ENCODE results near the gene NFIA.

Gene NFIA

DNA sequence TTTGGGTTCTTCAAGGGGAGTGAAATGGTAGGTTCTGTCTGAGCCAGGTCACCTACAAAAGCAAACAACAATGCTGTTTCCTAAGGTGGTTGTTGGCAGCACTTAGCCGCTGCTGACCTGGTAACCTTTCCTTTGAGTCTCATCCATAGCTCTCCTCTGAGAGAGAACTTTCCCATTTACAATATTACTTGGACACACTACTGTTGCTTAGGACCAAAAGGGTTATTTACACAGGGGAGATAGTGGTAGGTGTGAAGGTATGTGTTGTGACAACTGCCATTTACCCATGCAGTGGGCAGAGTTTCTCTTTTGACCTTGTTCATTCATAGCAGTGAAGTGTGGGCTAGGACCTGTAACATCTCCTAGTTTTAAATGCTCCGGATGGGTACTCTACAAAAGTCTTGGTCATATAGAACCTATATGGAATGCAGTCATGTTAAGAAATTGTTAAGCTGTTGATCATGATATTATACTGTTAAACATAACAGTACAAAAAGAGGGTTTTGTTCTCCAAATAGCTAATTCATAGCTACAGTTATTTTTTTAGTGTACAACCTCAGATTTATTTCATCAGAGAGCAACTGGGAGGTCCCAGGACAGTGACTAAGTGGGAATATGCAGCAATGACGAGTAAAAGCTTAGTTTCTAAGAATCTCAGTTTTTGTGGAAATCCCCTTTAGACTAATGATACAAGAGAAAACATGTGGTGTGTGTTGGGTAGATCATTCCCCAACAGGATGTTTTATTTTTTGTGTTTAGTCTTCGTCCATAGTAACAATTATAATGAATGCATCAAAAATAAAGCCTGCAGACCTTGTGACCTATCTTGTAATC, 219.7 kb downstream of the NFIA start:
- no peak for DNase-seq

DNA sequence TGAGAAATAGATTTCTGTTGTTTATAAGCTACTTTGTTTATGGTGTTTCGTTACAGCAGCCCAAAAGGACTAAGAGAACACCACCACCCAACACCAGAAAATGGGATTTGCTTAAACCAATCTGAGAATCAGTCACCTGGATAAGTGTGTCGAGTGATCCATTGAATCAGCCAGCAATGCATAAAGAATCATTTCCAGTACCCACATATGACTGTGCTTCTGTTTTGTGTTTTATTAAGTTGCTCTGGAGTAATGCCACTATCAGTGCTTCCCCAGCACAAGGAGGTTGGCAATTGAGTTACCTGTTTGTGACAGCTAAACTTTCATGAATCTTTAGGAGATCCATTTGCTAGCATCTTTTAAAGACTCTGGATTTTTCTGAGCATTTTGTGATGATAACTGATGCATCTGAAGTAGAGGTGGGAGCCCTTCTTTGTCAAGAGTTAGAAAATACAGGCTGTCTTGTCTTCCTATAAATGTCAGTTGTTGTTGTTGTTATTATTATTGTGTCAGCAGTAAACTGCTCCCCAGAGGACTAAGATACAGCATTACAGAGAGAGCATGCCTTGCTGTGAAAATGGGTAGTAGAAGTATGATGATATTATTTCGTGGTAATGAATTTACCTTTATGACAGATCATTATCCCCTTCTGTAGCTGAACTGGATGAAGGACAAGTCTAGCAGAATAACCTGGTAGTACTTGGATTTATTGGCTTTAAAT, 225.2 kb downstream of the NFIA start:
- no peak for DNase-seq

DNA sequence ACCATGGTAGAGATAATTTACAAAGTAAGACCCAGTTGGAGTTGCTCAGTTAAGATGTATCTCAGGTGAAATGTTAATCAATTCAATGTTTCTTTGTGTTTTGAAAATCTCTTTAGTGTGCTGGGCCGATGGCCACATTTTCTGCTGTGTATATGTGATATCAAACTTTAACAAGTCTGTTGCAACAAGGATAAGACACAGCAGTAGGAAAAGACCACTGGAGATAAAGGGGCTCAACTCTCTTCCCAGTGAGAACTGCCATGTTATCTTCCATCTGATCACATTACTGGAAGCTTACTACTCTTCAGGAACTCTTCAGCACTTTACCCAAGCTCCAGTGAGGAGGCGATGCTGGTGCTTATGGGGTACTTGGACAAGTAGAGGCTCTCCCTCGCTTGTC, 227.7 kb downstream of the NFIA start:
- DNase-seq = no peak

DNA sequence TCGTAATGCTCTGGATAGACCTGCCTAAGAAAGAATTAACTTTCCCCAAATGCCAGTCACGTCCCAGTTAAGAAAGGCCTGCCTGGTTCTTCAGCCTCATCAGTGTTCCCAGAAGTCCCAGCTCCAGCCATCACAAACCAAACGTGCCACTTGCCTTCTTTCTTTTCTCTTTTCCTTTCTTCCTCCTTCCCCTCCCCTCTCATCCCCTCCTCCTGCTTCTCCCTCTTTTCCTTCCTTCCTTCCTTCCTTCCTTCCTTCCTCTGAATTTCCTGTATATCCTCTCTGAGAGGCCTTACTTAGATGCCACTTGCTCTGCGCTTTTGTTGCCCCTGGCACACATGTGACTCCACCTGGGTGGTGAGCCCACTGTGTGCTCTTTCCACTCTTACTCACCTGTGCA, 228.2 kb downstream of the NFIA start:
- no peak for DNase-seq

DNA sequence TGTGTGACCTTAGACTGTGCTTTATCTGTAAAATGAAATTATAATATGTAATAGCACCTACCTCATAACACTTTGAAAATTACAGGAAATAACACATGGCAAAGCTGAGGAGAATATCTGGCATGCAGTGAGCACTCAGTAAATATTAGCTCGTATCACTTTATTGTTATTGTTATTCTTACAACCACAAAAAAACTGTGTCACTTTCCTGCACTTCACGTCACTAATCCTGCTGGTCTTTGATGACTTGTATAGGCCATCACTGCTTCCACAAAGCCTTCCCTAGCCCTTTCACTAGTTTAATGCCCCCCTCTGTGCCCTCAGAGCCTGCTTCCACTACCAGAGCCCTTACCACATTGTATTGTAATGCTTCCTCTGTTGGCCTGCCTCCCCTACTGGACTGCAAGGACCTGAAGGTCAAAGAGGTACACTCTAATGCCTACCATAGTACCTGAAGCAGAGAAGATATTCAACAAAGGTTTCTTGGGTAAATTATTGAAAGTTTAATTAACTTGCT, 231.6 kb downstream of the NFIA start:
- DNase-seq = no peak

DNA sequence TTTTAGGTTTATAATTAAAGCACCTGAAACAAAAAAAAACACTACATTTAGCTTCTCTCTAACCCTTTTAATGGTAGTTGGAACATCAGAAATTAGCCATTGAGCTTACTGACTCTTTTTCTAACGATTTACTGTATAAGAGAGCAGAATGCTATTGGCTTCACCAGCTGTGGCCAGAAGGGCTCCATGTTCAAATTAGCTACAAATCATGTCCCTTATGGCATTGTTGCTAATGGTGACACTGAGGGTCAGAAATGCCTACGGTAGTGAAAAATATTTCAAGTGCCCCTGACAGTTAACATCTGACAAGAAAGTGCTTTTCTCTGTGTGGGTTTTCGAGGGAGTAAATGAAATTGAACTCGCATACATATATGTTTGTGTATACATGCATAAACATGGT, 232.7 kb downstream of the NFIA start:
- no peak for DNase-seq

DNA sequence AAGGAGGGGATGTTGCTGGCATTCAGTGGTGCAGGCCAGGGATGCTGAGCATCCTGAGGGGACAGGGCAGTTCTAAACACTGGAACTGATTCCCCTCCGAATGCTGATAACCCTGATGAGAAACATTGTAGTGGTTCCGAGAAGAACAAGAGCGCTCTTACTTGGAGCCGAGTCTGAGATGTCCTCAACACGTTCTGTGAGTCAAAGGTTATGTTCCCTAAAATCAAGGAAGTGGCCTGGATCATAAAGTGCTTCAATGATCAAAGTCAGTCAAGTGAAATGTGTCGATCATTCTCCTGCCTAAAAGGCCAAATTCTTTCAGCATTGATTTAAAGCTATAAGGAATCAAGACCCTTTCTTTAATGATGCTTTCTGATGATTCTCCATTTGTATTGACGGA, 234.1 kb downstream of the NFIA start:
- no peak for DNase-seq

DNA sequence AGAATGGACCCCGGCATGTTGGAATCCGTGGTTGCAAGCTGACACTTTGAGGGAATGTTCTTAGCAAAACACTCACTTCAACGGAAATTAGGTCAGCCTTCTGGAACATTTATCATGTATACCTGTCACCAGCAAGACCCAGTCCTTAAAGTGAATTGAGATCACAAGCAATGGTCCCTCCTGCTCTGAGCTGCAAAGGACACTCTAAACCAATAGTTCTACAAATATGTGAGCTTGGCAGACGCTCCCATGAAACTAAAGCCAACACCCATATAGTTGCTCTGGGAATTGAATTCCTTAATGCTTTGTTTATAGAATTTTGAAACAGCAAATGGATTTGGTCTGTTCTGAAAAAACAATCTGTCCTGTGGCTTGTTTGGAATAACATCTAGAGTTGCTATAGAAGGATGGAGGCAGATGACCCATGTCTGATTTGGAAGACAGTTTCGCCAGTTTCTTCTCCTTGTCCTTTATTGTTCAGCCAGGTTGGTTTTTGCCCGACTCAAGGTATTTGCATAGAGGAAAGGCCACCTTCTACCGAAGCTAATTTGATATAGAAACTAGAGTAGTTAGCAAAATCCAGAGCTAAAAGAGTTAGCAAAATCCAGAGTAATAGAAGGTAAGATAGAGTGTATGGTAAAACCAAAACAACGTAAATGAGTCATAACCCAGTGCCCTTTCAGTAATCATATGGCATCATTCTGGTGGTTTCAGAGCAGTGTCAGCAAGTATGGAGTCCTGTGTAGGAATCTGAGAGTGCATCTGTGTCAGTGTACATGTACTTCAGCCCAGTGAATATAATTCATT, 236.2 kb downstream of the NFIA start:
- peak; percentile 32 for DNase-seq

DNA sequence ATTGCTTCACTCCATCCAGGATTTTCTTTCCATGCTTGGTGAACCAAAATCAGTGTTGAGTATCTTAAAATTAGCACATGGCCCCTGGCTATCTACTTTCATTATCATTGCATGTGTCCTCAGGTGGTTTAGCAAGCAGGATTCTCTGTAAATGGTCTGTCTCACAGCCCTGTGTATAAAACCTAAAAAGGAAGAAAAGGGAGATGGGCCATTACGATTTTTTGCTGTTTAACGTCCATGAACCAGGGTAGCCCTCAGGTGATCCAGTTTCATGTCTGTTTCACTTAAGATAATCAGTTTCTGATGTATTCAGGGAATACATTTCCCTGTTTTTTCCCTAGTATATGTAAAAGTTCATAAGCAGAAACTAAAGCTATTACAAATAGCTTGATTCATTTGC, 238.2 kb downstream of the NFIA start:
- no peak for DNase-seq

DNA sequence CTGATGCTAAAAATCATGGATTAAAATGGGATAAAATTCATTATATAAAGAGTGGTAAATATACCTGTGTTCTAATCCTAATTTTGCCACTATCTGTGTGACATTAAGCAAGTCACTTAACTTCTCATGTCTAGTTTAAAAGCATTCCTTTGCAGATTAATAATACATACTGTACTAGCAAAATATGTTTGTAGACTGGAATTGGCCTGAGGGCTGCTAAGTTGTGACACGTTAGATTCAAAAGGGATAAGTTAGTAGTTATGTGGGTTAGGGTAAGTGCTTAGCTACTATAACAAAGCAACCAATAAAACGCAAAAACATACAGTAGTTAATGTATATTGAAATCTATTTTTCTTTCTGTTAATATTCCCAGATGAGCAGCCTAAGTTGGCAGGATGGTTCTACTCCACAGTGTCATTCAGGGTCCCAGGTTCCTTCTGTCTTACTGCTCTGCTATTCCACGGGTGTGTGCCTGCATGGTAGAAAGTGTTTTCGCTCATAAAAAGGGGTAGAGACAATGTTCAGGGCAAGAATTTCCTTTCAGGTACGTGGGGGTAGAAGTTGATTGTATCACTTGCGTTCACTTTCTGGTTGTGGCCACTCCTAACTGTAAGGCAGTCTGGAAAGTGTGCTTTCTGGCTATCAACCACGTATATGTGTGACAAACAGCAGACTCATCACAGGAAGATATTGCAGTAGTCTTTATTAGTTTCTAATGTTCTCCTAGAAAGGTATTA, 239.8 kb downstream of the NFIA start:
- DNase-seq = no peak

DNA sequence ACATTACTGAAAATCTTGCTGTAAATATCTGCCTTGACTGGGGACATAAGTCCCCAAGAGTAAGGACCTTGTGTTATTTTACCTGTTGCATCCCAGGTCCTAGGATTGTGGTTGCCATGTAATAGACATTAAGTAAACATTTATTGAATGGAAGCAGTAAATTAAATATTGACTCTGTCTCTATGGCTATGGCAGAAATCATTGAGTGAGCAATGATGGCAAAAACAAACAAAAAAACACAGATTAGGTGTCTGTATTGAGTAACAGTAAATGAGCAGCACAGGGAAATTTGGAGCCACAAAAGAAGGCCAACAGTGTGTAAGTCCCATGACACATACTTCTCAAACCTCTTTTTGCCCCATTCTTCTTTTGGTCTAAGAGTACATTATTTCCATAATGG, 240.4 kb downstream of the NFIA start:
- DNase-seq = no peak

DNA sequence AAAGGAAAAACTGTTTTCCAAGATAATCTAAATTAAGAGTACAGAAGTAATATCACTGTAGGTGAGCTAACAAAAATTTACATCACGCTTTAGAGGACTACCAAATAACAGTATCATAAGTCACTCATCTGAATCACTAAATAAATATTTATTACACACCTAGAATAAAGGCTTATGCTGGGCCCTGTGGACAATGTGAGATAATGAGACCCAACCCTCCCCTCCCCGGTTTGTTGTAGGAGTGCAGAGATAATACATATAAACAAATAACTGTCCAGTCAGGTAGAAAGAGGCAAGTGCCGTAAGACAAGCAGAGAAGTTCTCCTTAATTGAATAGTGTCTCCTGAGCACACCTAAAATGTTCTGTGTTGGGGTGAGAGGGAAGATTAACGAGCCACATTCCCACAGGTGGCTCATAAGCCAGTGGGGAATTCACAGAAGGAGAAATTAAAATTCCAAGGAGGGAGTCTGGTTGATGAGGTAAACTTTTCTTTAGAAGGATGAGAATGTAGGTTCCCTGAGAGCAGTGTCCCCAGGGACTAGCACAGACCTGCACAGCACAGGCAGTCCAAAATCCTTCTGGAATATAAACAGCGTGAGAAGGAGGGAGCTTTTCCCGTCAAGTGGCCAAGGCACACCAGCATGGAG, 241.4 kb downstream of the NFIA start:
- no peak for DNase-seq

DNA sequence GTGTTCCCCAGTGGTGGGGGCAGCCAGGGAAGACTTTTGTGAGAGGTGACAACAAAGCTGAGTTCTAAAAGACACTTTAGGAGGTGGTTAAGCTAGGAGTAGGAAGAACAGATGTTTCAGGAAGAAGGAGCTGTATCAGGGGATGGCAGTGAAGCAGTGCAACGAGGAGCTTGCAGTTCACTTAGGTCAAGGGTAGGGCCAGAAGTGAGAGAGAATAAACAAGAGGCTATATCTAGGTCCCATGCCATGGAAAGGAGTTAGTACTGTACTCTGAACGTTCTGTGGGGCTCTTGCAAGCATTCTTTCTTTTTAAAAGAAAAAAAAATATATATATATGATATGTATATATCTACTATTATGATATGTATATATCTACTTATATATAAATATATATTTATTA, 244.4 kb downstream of the NFIA start:
- no peak for DNase-seq

DNA sequence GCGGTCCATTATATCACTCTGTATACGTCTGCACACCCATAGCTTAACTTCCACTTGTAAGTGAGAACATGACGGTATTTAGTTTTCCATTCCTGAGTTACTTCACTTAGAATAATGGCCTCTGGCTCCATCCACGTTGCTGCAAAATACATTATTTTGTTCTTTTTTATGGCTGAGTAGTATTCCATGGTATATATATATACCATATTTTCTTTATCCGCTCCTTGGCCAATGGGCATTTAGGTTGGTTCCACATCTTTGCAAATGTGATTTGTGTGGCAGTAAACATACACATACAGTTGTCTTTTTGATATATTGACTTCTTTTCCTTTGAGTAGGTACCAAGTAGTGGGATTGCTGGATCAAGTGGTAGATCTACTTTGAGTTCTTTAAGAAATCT, 245.1 kb downstream of the NFIA start:
- no peak for DNase-seq

DNA sequence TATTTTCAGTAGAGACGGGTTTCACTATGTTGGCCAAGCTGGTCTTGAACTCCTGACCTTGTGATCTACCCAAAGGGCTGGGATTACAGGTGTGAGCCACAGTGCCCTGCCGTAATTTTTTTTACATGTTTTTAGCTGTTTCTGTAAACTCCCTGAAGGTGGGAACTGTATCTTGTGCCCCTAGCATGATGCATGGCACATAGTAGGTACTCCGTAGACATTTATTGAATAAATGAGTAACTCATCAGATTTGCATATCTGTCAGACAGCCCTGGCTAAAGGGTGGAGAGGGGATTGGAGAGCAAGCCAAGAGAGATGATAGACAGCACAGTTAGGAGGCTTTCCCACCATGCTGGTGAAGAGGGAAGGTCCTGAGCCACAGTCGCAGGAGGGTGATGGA, 247.2 kb downstream of the NFIA start:
- DNase-seq = no peak

DNA sequence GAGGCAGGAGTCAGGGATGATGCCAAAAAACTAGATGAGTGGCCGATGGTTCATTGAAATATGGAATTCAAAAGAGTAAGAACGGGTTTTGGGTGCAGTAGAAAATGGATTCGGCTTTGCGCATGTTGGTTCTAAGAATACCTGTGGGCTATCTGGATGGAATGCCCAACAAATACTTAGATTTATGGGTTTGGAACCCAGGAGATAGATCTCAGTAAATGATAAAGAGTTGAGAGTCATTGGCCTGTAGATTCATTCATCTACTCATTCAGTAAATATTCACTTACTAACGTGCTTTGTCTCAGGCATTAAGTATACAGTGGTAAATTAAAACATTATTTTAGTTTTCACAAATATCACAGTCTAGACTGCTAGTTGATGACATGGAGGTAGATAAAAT, 247.7 kb downstream of the NFIA start:
- no peak for DNase-seq

DNA sequence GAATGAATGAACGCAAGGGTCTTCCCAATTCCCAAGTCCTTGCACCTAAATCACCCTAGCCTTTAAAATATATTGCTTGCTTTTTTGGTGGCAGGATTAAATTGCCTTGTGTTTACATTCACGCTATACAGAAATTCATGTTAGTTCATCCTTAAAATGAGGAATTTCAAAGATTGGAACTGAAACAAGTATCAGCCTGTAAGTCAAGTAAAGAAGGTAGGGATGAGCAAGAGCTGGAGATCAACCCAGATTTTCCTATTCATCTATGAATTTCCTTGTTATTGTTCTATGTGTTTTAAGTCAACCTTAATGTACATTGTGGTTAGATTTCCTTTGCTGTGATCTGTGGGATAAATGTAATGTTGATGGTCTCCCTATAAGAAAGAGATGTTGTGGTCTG, 248.2 kb downstream of the NFIA start:
- DNase-seq = no peak

DNA sequence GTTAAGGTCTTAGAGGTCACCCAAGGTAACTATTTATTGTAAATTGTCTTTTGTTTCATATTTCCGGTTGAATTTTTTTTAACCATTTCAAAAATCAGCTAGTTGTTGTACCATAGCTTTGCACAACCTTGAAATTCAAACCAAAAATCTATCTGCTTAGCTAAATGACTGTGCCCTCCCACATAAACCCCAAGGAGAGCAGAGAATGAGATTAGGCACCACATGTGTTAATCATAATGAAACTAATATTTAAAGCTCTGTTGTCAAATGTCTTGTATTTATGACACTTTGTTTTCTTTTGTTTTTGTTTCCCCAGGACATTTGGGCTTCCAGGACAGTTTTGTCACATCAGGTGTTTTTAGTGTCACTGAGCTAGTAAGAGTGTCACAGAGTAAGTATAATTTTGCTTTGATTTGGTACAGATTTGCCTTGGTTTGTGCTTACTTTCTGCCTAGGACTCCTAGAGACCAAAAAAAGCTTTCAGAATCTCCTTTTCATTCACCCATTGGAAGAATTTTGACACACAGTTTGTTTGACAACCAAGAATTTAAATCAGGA, 249.9 kb downstream of the NFIA start:
- DNase-seq = no peak

DNA sequence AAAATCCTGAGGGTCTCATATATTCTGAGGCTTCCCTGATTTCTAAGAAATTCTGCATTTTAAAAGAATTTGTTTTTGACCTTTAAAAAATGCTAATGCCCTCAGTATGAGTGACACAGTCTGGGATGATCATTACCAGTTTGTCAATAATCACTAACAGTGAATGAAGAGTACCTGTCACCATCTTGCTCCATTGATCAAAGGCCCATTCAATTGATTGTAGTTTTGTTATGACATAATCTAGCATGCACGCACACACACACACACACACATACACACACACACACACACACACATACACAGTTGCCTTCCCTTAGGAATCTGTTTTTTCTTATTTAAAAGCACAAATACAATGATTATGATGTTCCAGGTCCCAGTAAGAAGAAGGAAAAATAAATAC, 250.4 kb downstream of the NFIA start:
- DNase-seq = no peak

DNA sequence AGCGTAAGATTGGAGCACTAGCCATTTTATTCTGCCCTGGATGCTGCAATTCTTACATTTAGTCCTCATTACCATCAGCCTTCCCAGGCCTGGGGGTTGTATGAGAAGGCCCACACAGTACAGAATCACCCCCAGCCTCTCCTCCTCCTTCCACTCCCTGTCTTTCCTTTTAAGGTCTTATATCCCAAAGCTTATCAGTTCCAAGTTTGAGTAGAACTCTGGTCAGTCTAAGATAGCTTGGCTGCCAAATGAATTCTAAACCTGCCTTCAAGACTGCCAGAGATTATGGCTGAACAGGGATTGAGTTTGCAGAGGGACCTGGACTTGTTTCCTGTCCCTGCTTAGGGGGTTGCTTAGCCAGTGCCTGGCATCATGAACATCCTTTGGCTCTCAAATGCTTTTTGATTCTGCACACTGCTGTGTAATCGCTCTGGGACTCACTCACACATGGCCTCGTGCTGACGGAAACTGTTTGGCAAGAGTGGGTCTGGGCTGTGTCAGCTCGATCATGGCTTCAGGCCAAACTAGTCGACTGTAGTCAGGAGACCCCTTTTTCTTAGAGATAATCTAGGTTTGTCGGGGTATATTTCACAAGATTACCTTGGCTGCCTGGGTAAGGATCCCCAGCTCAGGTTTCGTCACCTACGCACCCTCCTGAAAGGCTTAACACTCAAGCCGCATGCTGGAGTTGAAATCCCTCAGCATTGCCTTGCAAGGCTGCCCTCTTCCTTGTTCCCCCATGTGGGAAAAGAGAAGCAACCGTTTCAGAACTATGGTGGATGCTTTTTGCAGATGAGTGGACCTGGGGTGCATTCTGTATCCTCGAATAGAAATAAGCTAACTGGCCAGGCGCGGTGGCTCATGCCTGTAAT, 252.6 kb downstream of the NFIA start:
- DNase-seq = no peak

Data from right kidney (tissue), 1 donor.